ENCODE data around the gene CDH22. TPM values are rescaled to one million over a fixed set of nuclear protein-coding genes. Genes with fewer than 3 reads are reported as not detected.

The CDH22 gene
- total RNA-seq, 4 donors from 2014 or later = 0.26 to 1.2 (median 0.35) TPM

DNA sequence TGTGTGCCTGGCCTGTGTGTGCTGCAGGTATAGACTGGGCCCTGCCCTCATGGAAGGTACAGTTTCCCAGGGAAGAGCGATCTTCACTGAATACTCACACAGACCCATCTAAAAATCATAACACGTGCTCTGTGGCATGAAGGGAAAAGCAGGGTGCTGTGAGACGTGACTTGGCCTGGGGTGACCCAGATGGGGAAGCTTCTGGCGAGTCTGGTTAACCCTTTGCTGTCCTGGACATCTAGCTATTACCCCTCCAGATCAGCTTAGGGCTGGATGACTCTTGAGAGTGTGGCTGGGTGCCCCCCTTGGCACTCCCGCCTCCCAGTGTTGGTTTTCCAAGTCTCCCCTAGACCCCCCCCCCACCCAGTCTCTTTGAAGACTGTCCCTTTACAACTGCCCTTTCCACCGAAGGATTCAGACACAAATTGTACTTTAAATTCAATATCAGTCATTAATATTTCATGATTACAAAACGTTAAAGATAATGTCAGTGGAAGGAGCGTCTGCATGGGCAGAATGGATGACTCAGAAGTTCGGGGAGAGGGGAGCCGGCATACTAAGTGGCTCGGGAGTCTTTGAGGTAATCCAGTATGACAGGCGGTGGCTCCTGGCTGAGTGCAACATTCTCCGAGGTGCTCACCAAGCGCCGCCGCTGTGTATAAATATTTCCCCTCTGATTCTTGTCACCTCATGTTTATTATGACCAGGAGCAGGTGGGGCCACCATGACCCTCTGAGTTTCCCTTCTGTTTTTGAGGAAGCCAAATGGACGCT is 112.8 kb downstream of the CDH22 start:
- intact Hi-C loops (cut with DNase I; ENCODE audit: low total_unique reads) = no loop called here
- ATAC-seq (peak in 1 of 2 donors; percentile 72), DNase-seq (peak in 1 of 2 donors; percentile 47)
- in situ Hi-C loops (cut with MboI; ENCODE audit: low sequenced_read_pairs in 4 of 4) = no loop called here
- peaks cover 20 to 21% (median 20%) of the 10 kb centered on the region in 3 donors for H3K27me3 ChIP-seq
- H3K9me3 ChIP-seq = no peaks in the 10 kb centered on the region
- no peaks in the 10 kb centered on the region for H3K36me3 ChIP-seq
- H3K27ac ChIP-seq = no peak overlapping the region
- H3K4me1 ChIP-seq = no peaks in the 10 kb centered on the region
- TF ChIP-seq POLR2A (IDR thresholded peaks at IDR 0.05) = no peak
- TF ChIP-seq, protein P1, sequence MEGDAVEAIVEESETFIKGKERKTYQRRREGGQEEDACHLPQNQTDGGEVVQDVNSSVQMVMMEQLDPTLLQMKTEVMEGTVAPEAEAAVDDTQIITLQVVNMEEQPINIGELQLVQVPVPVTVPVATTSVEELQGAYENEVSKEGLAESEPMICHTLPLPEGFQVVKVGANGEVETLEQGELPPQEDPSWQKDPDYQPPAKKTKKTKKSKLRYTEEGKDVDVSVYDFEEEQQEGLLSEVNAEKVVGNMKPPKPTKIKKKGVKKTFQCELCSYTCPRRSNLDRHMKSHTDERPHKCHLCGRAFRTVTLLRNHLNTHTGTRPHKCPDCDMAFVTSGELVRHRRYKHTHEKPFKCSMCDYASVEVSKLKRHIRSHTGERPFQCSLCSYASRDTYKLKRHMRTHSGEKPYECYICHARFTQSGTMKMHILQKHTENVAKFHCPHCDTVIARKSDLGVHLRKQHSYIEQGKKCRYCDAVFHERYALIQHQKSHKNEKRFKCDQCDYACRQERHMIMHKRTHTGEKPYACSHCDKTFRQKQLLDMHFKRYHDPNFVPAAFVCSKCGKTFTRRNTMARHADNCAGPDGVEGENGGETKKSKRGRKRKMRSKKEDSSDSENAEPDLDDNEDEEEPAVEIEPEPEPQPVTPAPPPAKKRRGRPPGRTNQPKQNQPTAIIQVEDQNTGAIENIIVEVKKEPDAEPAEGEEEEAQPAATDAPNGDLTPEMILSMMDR (IDR thresholded peaks at IDR 0.05 in 4 of 5, conservative IDR thresholded peaks at IDR 0.05 in 1 of 5) = no peak
- H3K4me3 ChIP-seq = no peak overlapping the region

- no peaks in the 10 kb centered on the region for H3K36me3 ChIP-seq
- in situ Hi-C loops (cut with MboI; ENCODE audit: low sequenced_read_pairs in 4 of 4) = no loop called here
- TF ChIP-seq, protein P1 (IDR thresholded peaks at IDR 0.05 in 4 of 5, conservative IDR thresholded peaks at IDR 0.05 in 1 of 5) = no peak
- TF ChIP-seq POLR2A (IDR thresholded peaks at IDR 0.05) = no peak
- no peaks in the 10 kb centered on the region for H3K4me1 ChIP-seq
- H3K27ac ChIP-seq = no peak overlapping the region
- ATAC-seq (no peak), DNase-seq (no peak)
- no peaks in the 10 kb centered on the region for H3K9me3 ChIP-seq
- intact Hi-C loops (cut with DNase I; ENCODE audit: low total_unique reads) = no loop called here
- H3K4me3 ChIP-seq = no peak overlapping the region
- peaks cover 10 to 16% (median 13%) of the 10 kb centered on the region in 3 donors for H3K27me3 ChIP-seq
Measured at GRCh38 chr20:46194409-46194808, 113.9 kb downstream of the CDH22 start.

GRCh38 chr20:46192376-46192944 is 115.8 kb downstream of the CDH22 start:
- Histone ChIP-seq H3K36me3 (no peaks in the 10 kb centered on the region), H3K4me1 (no peaks in the 10 kb centered on the region), H3K27ac (no peak overlapping the region), H3K9me3 (no peaks in the 10 kb centered on the region), H3K27me3 (peaks cover 0 to 4% (median 0%) of the 10 kb centered on the region in 3 donors), H3K4me3 (no peak overlapping the region)
- DNase-seq (no peak), ATAC-seq (no peak)
- intact Hi-C loops (cut with DNase I; ENCODE audit: low total_unique reads) (no loop called here), in situ Hi-C loops (cut with MboI; ENCODE audit: low sequenced_read_pairs in 4 of 4) (no loop called here)
- TF ChIP-seq, protein P1 (IDR thresholded peaks at IDR 0.05 in 4 of 5, conservative IDR thresholded peaks at IDR 0.05 in 1 of 5) = no peak
- TF ChIP-seq POLR2A (IDR thresholded peaks at IDR 0.05) = no peak

GRCh38 chr20:46191611-46192010 is 116.7 kb downstream of the CDH22 start:
- in situ Hi-C loops (cut with MboI; ENCODE audit: low sequenced_read_pairs in 4 of 4) (no loop called here), intact Hi-C loops (cut with DNase I; ENCODE audit: low total_unique reads) (no loop called here)
- no peak for DNase-seq
- Histone ChIP-seq H3K4me1 (no peaks in the 10 kb centered on the region), H3K36me3 (no peaks in the 10 kb centered on the region), H3K27me3 (peaks cover 0 to under 1% (median 0%) of the 10 kb centered on the region in 3 donors), H3K27ac (no peak overlapping the region), H3K4me3 (no peak overlapping the region), H3K9me3 (no peaks in the 10 kb centered on the region)
- no peak for ATAC-seq
- TF ChIP-seq, protein P1 (IDR thresholded peaks at IDR 0.05 in 4 of 5, conservative IDR thresholded peaks at IDR 0.05 in 1 of 5) = no peak
- no peak for TF ChIP-seq POLR2A (IDR thresholded peaks at IDR 0.05)
